Stimulated activated CD4-positive, alpha-beta T cell treated with anti-CD3 and anti-CD28 coated beads, TNF-alpha, amount 100 ng/mL, for 48 hours (primary cell): ENCODE data around the gene PLOD1.
A peak's percentile ranks its signal among the peaks of the same experiment; 100 is the strongest.
"Not testable (repeated sequence)": the region's sequence is repeated elsewhere in the genome, so short reads cannot be mapped to it uniquely, and the experiment has no call there.

Source experiments
- DNase-seq, 3 donors: peaks; one replicate each; pipeline ENCODE4 v3.0.0-alpha.2; 2020; ENCODE audit warnings: low read depth in 3 of 3

PLOD1 gene

DNA sequence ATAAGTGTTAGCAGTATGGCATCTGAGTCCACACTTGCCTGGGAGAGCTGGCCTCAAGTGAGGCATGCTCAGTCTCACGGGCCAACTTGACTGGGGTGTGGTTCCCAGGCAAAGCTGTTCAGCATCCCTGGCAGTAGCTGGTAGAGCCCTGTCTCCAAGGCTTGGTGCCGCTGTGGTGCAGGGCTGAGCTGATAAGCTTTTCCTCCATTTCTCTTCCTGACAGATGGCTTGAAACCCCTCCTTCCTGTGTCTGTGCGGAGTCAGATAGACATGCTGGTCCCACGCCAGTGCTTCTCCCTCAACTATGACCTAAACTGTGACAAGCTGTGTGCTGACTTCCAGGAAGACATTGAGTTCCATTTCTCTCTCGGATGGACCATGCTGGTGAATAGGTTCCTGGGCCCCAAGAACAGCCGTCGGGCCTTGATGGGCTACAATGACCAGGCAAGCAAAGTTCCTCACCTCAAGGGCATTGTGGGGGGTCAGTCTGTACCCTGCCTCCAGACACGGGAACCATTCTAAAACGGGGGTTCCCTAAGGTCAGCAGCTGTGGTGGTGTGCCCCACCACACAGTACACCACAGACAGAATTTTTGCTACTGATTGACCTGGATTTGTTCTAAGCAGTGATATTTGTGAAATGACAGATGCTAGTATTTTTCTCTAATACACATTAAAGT lies 71.1 kb downstream of the PLOD1 start:
- DNase-seq, result no peak

GRCh38 chr1:12006167-12006921 lies 71.8 kb downstream of the PLOD1 start:
- no peak for DNase-seq

DNA sequence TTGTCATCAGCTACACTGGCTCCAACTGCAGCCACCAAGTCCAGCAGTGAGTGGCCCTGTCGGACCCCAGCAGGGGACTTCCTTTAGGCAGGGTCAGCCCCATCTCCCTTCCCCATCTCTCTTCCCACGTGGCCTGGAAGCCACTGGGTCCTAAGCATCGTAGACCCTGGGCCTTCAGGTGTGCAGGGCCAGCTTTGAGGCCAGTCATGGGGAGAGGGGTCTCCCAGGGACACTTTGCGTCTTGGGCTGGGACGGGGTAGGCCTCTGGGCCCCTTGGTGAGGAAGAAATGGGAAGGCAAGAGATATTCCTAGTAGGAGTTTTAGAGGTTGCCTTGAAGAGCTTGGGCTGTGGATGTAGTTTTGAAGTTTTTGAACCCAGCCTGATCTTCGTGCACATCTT lies 72.7 kb downstream of the PLOD1 start:
- DNase-seq, result no peak

DNA sequence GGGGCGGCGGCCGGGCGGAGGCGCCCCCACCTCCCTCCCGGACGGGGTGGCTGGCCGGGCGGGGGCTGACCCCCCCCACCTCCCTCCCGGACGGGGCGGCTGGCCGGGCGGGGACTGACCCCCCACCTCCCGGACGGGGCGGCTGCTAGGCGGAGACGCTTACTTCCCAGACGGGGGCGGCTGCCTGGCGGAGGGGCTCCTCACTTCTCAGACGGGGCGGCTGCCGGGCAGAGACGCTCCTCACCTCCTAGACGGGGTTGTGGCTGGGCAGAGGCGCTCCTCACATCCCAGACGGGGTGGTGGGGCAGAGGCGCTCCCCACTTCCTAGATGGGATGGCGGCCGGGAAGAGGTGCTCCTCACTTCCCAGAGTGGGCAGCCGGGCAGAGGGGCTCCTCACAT lies 73.8 kb downstream of the PLOD1 start:
- DNase-seq, result not testable (repeated sequence)

DNA sequence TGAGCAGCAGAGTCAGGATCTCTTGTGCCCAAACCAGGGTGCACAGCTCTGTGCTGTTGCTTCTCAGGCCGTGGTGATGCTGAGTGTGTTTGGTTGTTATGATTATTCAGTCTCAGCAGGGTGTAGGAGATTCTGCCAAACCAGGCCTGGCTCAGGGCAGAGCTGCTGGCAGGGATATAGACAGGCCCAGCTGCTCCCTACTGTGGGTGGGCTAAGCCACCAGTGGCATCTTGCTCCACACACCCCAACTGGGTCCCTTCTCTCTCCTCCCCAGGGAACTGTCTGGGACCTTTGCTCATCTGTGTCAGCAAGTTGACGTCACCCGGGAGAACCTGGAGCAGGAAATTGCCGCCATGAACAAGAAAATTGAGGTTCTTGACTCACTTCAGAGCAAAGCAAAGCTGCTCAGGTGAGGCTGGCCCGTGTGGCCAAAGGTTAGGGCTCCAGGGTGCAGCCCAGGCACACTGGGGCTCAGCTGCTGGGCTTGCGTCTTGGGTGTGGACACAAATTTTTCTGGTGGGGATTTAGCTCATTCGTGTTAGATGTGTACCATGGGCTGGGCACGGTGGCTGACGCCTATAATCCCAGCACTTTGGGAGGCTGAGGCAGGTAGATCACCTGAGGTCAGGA lies 74.9 kb downstream of the PLOD1 start:
- no peak for DNase-seq

DNA sequence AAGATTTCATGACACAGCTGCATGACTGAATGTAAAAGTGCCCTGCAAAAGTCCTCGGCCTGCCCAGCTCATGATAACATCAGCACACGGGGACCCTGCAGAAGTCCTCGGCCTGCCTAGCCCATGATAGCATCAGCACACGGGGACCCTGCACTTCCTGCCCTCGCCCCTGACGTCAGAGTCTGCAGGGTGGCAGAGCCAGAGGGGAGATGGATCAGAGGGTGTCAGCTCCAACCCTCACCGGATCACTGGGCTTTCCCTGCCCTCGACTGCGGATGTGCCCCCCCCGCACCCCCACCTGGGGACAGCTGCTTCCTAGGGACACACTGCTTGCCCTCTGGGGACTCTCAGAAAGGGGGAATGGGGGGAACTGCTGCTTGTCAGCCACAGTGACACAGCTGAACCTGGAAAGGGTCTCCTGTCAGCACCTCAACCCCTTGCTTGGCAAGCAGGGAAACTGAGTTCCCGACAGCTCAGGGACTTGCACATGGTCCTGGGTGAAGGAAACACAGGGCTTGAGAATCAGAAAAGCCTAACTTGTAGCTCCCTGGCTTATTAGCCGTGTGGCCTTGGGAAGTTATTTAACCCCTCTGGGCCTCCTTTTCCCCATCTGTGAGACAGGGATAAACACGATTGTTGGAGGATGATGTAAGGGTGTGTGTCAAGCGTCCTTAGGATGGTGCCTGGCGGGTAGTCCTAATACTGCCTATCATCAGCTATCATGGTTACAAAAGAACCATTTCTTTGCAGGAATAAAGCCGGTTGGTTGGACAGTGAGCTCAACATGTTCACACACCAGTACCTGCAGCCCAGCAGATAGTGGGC lies 76.4 kb downstream of the PLOD1 start:
- no peak for DNase-seq

DNA sequence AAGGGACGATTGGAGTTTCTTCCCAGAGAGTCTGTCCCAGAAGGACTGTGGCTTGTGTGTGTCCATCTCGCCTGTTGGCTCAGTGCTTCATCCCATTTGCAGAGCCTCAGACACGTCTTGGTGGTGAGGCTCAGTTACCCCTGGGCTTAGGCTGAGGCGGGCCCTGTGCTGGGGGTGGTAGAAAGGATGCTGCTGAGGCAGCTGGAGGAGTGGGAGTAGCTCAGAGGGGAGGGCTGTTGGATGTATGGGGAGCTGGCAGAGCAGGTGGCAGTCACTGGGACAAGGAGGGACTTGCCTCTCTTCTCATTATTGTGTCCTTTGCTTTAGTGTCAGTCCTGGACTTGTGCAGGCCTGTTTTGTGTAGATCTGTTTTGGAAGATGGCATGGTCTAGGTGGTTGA lies 77.5 kb downstream of the PLOD1 start:
- DNase-seq, result no peak

GRCh38 chr1:12012560-12013316 lies 78.2 kb downstream of the PLOD1 start:
- no peak for DNase-seq

GRCh38 chr1:12014141-12014991 lies 79.8 kb downstream of the PLOD1 start:
- DNase-seq, result peak in 1 of 3 donors; percentile 12

GRCh38 chr1:12015001-12015491 lies 80.5 kb downstream of the PLOD1 start:
- DNase-seq, result no peak

DNA sequence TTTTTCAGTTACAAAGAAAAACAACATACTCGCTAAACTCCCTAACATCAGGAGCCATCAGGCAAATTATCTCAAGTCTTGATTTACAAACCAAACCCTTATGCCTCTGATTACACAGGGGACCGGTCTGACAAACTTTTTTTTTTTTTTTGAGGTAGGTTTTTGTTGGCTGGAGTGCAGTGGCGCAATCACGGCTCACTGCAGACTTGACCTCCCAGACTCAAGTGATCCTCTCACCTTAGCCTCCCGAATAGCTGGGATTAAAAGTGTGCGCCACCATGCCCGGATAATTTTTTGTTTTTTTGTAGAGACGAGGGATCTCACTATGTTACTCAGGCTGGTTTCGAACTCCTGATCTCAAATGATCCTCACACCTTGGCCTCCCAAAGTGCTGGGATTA lies 81.0 kb downstream of the PLOD1 start:
- DNase-seq, result no peak

GRCh38 chr1:12016182-12016581 lies 81.7 kb downstream of the PLOD1 start:
- DNase-seq, result no peak

GRCh38 chr1:12019858-12020509 lies 85.5 kb downstream of the PLOD1 start:
- DNase-seq, result no peak

DNA sequence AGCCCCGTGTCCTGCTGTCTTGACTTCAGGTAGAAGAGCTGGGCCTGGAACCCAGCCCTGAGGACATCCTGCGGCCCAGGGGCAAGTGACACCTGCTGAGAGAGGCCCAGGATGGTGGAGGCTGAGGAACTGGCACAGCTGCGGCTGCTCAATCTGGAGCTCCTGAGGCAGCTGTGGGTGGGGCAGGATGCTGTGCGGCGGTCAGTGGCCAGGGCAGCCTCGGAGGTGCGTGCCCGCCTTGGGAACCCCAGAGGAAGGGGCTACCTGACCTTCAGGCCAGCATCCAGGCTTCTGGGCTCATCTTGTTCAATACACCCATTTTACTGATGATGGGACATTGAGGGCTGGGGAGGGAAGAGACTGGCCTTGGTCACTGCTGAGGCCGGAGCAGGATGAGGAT lies 87.1 kb downstream of the PLOD1 start:
- DNase-seq, result no peak

DNA sequence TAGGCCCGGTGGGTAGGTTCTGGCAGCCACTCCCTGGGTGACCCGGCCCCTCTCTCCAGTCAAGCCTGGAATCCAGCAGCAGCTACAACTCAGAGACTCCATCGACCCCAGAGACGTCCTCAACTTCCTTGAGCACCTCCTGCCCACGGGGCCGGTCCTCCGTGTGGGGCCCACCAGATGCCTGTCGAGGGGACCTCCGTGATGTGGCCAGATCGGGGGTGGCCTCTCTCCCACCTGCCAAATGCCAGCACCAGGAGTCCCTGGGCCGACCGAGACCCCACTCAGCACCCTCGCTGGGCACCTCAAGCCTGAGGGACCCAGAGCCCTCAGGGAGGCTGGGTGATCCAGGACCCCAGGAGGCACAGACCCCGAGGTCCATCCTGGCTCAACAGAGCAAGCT lies 87.5 kb downstream of the PLOD1 start:
- DNase-seq, result no peak
